HFFc6 (cell line): ENCODE measurements around the gene GRAMD1B. TPM values are rescaled to one million over a fixed set of nuclear protein-coding genes. Genes with fewer than 3 reads are reported as not detected.

Source experiments
- DNase-seq: peaks from one replicate; pipeline ENCODE4 v3.0.0-alpha.2; 2018
- H3K27ac Mint-ChIP-seq: 2 replicates; pipeline ENCODE4 v1.8.0; 2020; ENCODE audit warnings: mild to moderate bottlenecking, mixed read lengths
- H3K27me3 Mint-ChIP-seq: 2 replicates; pipeline ENCODE4 v1.8.0; 2021; ENCODE audit warnings: mild to moderate bottlenecking, moderate library complexity, mixed read lengths; ENCODE audit not compliant: insufficient read depth
- H3K36me3 Mint-ChIP-seq: 2 replicates; pipeline ENCODE4 v1.8.0; 2021; ENCODE audit warnings: low read depth, mixed read lengths
- H3K4me1 Mint-ChIP-seq: 2 replicates; pipeline ENCODE4 v1.8.0; 2020; ENCODE audit warnings: low read depth, mixed read lengths
- H3K4me3 Mint-ChIP-seq: 2 replicates; pipeline ENCODE4 v1.8.0; 2020; ENCODE audit warnings: mild to moderate bottlenecking, moderate library complexity, mixed read lengths
- H3K9me3 Mint-ChIP-seq: 2 replicates; pipeline ENCODE4 v1.8.0; 2020; ENCODE audit warnings: mild to moderate bottlenecking, mixed read lengths
- CTCF ChIP-seq: fragments of 200-600 bp; sonication (generic); IDR thresholded peaks from 2 replicates; pipeline ENCODE4 v1.5.0; 2021; ENCODE audit warnings: antibody characterized with exemption, mild to moderate bottlenecking
- total RNA-seq, 6 experiments: library from RNA; stranded (reverse); fragmentation: NEBNext Ultra II Directional; extraction: Animal tissue kit (Norgen Biotek cat#: 25700); gene quantifications; 2 replicates in 1 of 6; 3 replicates in 5 of 6; pipeline ENCODE4 v1.2.3, GENCODE V29; 2021

The GRAMD1B gene
- total RNA-seq, 6 experiments from 2014 or later: 46.1 to 54.5 (median 51.3) TPM

- Mint-ChIP-seq H3K4me3 (peak overlapping the region; percentile 26; the same call in 1 of the 2 replicates), H3K27me3 (no peaks in the 10 kb centered on the region; the same call in 1 of the 2 replicates), H3K27ac (peak overlapping the region; percentile 81), H3K36me3 (peaks cover 30% of the 10 kb centered on the region), H3K4me1 (peaks cover 64% of the 10 kb centered on the region), H3K9me3 (no peaks in the 10 kb centered on the region)
- TF ChIP-seq CTCF: no peak
- DNase-seq: peak; percentile 74
Measured at GRCh38 chr11:123590296-123590912, 160.3 kb downstream of the GRAMD1B start.

GRCh38 chr11:123593570-123593969, 163.5 kb downstream of the GRAMD1B start:
- H3K27me3 Mint-ChIP-seq: no peaks in the 10 kb centered on the region; the same call in 1 of the 2 replicates
- no peaks in the 10 kb centered on the region for H3K9me3 Mint-ChIP-seq
- peaks cover 46% of the 10 kb centered on the region for H3K4me1 Mint-ChIP-seq
- peak overlapping the region; percentile 59 for H3K27ac Mint-ChIP-seq
- no peak for DNase-seq
- H3K36me3 Mint-ChIP-seq: peaks cover 42% of the 10 kb centered on the region
- TF ChIP-seq CTCF: no peak
- no peak overlapping the region for H3K4me3 Mint-ChIP-seq

GRCh38 chr11:123594188-123594901, 164.3 kb downstream of the GRAMD1B start:
- H3K4me3 Mint-ChIP-seq: no peak overlapping the region; the same call in 1 of the 2 replicates
- TF ChIP-seq CTCF: no peak; the same call in 1 of the 2 replicates

GRCh38 chr11:123594921-123595320, 164.9 kb downstream of the GRAMD1B start:
- H3K4me3 Mint-ChIP-seq: no peak overlapping the region
- peaks cover 50% of the 10 kb centered on the region for H3K36me3 Mint-ChIP-seq

More at GRCh38 chr11:123594188-123594901, 164.3 kb downstream of the GRAMD1B start:
- DNase-seq: peak; percentile 19
- Mint-ChIP-seq H3K27ac (peak overlapping the region; percentile 59), H3K36me3 (peaks cover 50% of the 10 kb centered on the region), H3K9me3 (no peaks in the 10 kb centered on the region), H3K4me1 (peaks cover 41% of the 10 kb centered on the region), H3K27me3 (no peaks in the 10 kb centered on the region; the same call in 1 of the 2 replicates)

GRCh38 chr11:123597859-123598258, 167.8 kb downstream of the GRAMD1B start:
- H3K4me3 Mint-ChIP-seq: no peak overlapping the region
- H3K9me3 Mint-ChIP-seq: no peaks in the 10 kb centered on the region
- H3K27me3 Mint-ChIP-seq: peaks cover 1% of the 10 kb centered on the region
- peak; percentile 55 for TF ChIP-seq CTCF
- no peak overlapping the region for H3K27ac Mint-ChIP-seq
- DNase-seq: no peak
- peaks cover 40% of the 10 kb centered on the region for H3K4me1 Mint-ChIP-seq
- peaks cover 41% of the 10 kb centered on the region for H3K36me3 Mint-ChIP-seq

More at GRCh38 chr11:123594921-123595320, 164.9 kb downstream of the GRAMD1B start:
- Mint-ChIP-seq H3K27me3 (no peaks in the 10 kb centered on the region; the same call in 1 of the 2 replicates), H3K27ac (no peak overlapping the region), H3K9me3 (no peaks in the 10 kb centered on the region), H3K4me1 (peaks cover 39% of the 10 kb centered on the region)
- no peak for DNase-seq
- TF ChIP-seq CTCF: no peak
